GM19463 (cell line): ENCODE measurements around the gene C1GALT1C1L.
"Not testable (repeated sequence)": the region's sequence is repeated elsewhere in the genome, so short reads cannot be mapped to it uniquely, and the experiment has no call there.

ENCODE experiments used
- ATAC-seq: cut with Tn5 transposase; IDR thresholded peaks from one replicate; pipeline ENCODE4 v1.9.1; 2021; ENCODE audit warnings: mild to moderate bottlenecking, moderate library complexity; ENCODE audit not compliant: unreplicated experiment

The C1GALT1C1L gene

GRCh38 chr2:43657241-43657640 is 19.0 kb downstream of the C1GALT1C1L start:
- ATAC-seq: no peak

GRCh38 chr2:43653506-43653905 is 22.7 kb downstream of the C1GALT1C1L start:
- no peak for ATAC-seq

- ATAC-seq: no peak
Measured at GRCh38 chr2:43648994-43649701, 27.1 kb downstream of the C1GALT1C1L start.

- ATAC-seq: no peak
Measured at GRCh38 chr2:43643680-43644079, 32.5 kb downstream of the C1GALT1C1L start.

GRCh38 chr2:43642363-43642762 is 33.9 kb downstream of the C1GALT1C1L start:
- no peak for ATAC-seq

- peak; percentile 100 for ATAC-seq
Measured at GRCh38 chr2:43637030-43637803, 39.0 kb downstream of the C1GALT1C1L start, which contains the start of gene PLEKHH2. TSS of gene PLEKHH2 (plus strand) at chr2:43637260. CDS start at chr2:43644674, 7,414 bp downstream.

GRCh38 chr2:43636621-43637020 is 39.6 kb downstream of the C1GALT1C1L start:
- ATAC-seq: no peak

GRCh38 chr2:43636153-43636552 is 40.1 kb downstream of the C1GALT1C1L start:
- not testable (repeated sequence) for ATAC-seq

- no peak for ATAC-seq
Measured at GRCh38 chr2:43634604-43635306, 41.5 kb downstream of the C1GALT1C1L start.

- ATAC-seq: no peak
Measured at GRCh38 chr2:43631618-43632317, 44.5 kb downstream of the C1GALT1C1L start.
